COLO668 (cell line): Measurements from ENCODE around the gene EIF4H.
"Not testable (repeated sequence)": the region's sequence is repeated elsewhere in the genome, so short reads cannot be mapped to it uniquely, and the experiment has no call there.

ENCODE experiments used
- DNase-seq: peaks from one replicate; lab custom pipeline; 2025; ENCODE audit not compliant: unreplicated experiment; lab: John Stamatoyannopoulos, UW

Gene EIF4H

GRCh38 chr7:74173866-74174605 is at the start of gene EIF4H:
Gene EIF4H, plus strand, starts transcription at chr7:74174356. Its CDS starts 28 bp downstream, at chr7:74174384.
- DNase-seq: peak; percentile 96

GRCh38 chr7:74126220-74126880 is 47.8 kb upstream of the EIF4H start:
- DNase-seq: no peak

GRCh38 chr7:74129887-74130286 is 44.3 kb upstream of the EIF4H start:
- no peak for DNase-seq

- DNase-seq: no peak
Observed at GRCh38 chr7:74130518-74130917, 43.6 kb upstream of the EIF4H start.

GRCh38 chr7:74134117-74134620 is 40.0 kb upstream of the EIF4H start:
- no peak for DNase-seq

GRCh38 chr7:74138334-74138867 is 35.8 kb upstream of the EIF4H start:
- DNase-seq: no peak

- no peak for DNase-seq
Observed at GRCh38 chr7:74138945-74139843, 35.0 kb upstream of the EIF4H start.

GRCh38 chr7:74141705-74142104 is 32.5 kb upstream of the EIF4H start:
- no peak for DNase-seq

- no peak for DNase-seq
Observed at GRCh38 chr7:74143383-74143782, 30.8 kb upstream of the EIF4H start.

- no peak for DNase-seq
Observed at GRCh38 chr7:74148491-74148890, 25.7 kb upstream of the EIF4H start.

GRCh38 chr7:74149071-74149470 is 25.1 kb upstream of the EIF4H start:
- no peak for DNase-seq

- DNase-seq: no peak
Observed at GRCh38 chr7:74149603-74150002, 24.6 kb upstream of the EIF4H start.

- no peak for DNase-seq
Observed at GRCh38 chr7:74153736-74154135, 20.4 kb upstream of the EIF4H start.

- DNase-seq: no peak
Observed at GRCh38 chr7:74155810-74156395, 18.3 kb upstream of the EIF4H start.

- DNase-seq: no peak
Observed at GRCh38 chr7:74157605-74158004, 16.6 kb upstream of the EIF4H start.

- DNase-seq: no peak
Observed at GRCh38 chr7:74164985-74165456, 9.1 kb upstream of the EIF4H start.

- DNase-seq: no peak
Observed at GRCh38 chr7:74165867-74166593, 8.1 kb upstream of the EIF4H start.

GRCh38 chr7:74167324-74167723 is 6.8 kb upstream of the EIF4H start:
- DNase-seq: not testable (repeated sequence)

- no peak for DNase-seq
Observed at GRCh38 chr7:74173074-74173473, 1.1 kb upstream of the EIF4H start.

- DNase-seq: no peak
Observed at GRCh38 chr7:74173491-74173865, 678 bp upstream of the EIF4H start.
